ENCODE data around the gene TRPC4AP.

Gene TRPC4AP

GRCh38 chr20:35039846-35040489, 52.6 kb downstream of the TRPC4AP start:
- Histone ChIP-seq H3K4me3 (ENCODE audit: low read length) (no peak overlapping the region), H3K4me1 (ENCODE audit: control insufficient read depth, insufficient read depth, low read length) (no peaks in the 10 kb centered on the region), H3K9me3 (ENCODE audit: control insufficient read depth, insufficient read depth, low read length) (no peaks in the 10 kb centered on the region), H3K27me3 (ENCODE audit: control insufficient read depth, insufficient read depth, low read length) (no peaks in the 10 kb centered on the region), H3K36me3 (ENCODE audit: control insufficient read depth, insufficient read depth, low read length) (peaks cover 3% of the 10 kb centered on the region; the same call in 1 of the 2 replicates), H3K27ac (ENCODE audit: low read length) (no peak overlapping the region)
- no CpG with 5 or more reads among the region's 9 CpGs for WGBS (ENCODE audit: insufficient coverage, insufficient read length)
- no peak for DNase-seq (ENCODE audit: low read depth, low spot score)

- Histone ChIP-seq H3K27me3 (ENCODE audit: control insufficient read depth, insufficient read depth, low read length) (no peaks in the 10 kb centered on the region), H3K4me1 (ENCODE audit: control insufficient read depth, insufficient read depth, low read length) (no peaks in the 10 kb centered on the region), H3K27ac (ENCODE audit: low read length) (no peak overlapping the region), H3K4me3 (ENCODE audit: low read length) (no peak overlapping the region), H3K36me3 (ENCODE audit: control insufficient read depth, insufficient read depth, low read length) (peaks cover 8% of the 10 kb centered on the region; the same call in 1 of the 2 replicates), H3K9me3 (ENCODE audit: control insufficient read depth, insufficient read depth, low read length) (no peaks in the 10 kb centered on the region)
- DNase-seq (ENCODE audit: low read depth, low spot score) = no peak
- no CpG with 5 or more reads among the region's 1 CpG for WGBS (ENCODE audit: insufficient coverage, insufficient read length)
Measured at GRCh38 chr20:35039146-35039545, 53.5 kb downstream of the TRPC4AP start.

GRCh38 chr20:35034145-35034544, 58.5 kb downstream of the TRPC4AP start:
- Histone ChIP-seq H3K36me3 (ENCODE audit: control insufficient read depth, insufficient read depth, low read length) (peaks cover 14% of the 10 kb centered on the region; the same call in 1 of the 2 replicates), H3K27ac (ENCODE audit: low read length) (no peak overlapping the region), H3K4me3 (ENCODE audit: low read length) (no peak overlapping the region), H3K27me3 (ENCODE audit: control insufficient read depth, insufficient read depth, low read length) (no peaks in the 10 kb centered on the region), H3K4me1 (ENCODE audit: control insufficient read depth, insufficient read depth, low read length) (no peaks in the 10 kb centered on the region), H3K9me3 (ENCODE audit: control insufficient read depth, insufficient read depth, low read length) (no peaks in the 10 kb centered on the region)
- no peak for DNase-seq (ENCODE audit: low read depth, low spot score)
- WGBS (ENCODE audit: insufficient coverage, insufficient read length) = no CpG with 5 or more reads among the region's 4 CpGs

GRCh38 chr20:35030136-35030535, 62.5 kb downstream of the TRPC4AP start:
- Histone ChIP-seq H3K4me1 (ENCODE audit: control insufficient read depth, insufficient read depth, low read length) (no peaks in the 10 kb centered on the region), H3K36me3 (ENCODE audit: control insufficient read depth, insufficient read depth, low read length) (peaks cover 13% of the 10 kb centered on the region; the same call in 1 of the 2 replicates), H3K9me3 (ENCODE audit: control insufficient read depth, insufficient read depth, low read length) (no peaks in the 10 kb centered on the region), H3K27me3 (ENCODE audit: control insufficient read depth, insufficient read depth, low read length) (no peaks in the 10 kb centered on the region), H3K4me3 (ENCODE audit: low read length) (no peak overlapping the region), H3K27ac (ENCODE audit: low read length) (no peak overlapping the region)
- DNase-seq (ENCODE audit: low read depth, low spot score) = no peak
- WGBS (ENCODE audit: insufficient coverage, insufficient read length) = no CpG with 5 or more reads among the region's 4 CpGs

- Histone ChIP-seq H3K36me3 (ENCODE audit: control insufficient read depth, insufficient read depth, low read length) (no peaks in the 10 kb centered on the region; the same call in 1 of the 2 replicates), H3K4me3 (ENCODE audit: low read length) (no peak overlapping the region)
- WGBS (ENCODE audit: insufficient coverage, insufficient read length) = no CpG with 5 or more reads among the region's 2 CpGs
Measured at GRCh38 chr20:35027301-35027700, 65.3 kb downstream of the TRPC4AP start.

GRCh38 chr20:35025116-35025515, 67.5 kb downstream of the TRPC4AP start:
- no peak for DNase-seq (ENCODE audit: low read depth, low spot score)
- no peak overlapping the region for H3K4me3 ChIP-seq (ENCODE audit: low read length)
- H3K9me3 ChIP-seq (ENCODE audit: control insufficient read depth, insufficient read depth, low read length) = no peaks in the 10 kb centered on the region
- H3K27me3 ChIP-seq (ENCODE audit: control insufficient read depth, insufficient read depth, low read length) = no peaks in the 10 kb centered on the region
- peaks cover 9% of the 10 kb centered on the region for H3K36me3 ChIP-seq (ENCODE audit: control insufficient read depth, insufficient read depth, low read length)
- no peak overlapping the region for H3K27ac ChIP-seq (ENCODE audit: low read length)
- WGBS (ENCODE audit: insufficient coverage, insufficient read length) = no CpG with 5 or more reads among the region's 3 CpGs
- H3K4me1 ChIP-seq (ENCODE audit: control insufficient read depth, insufficient read depth, low read length) = no peaks in the 10 kb centered on the region

More at GRCh38 chr20:35027301-35027700, 65.3 kb downstream of the TRPC4AP start:
- no peak for DNase-seq (ENCODE audit: low read depth, low spot score)
- no peaks in the 10 kb centered on the region for H3K4me1 ChIP-seq (ENCODE audit: control insufficient read depth, insufficient read depth, low read length)
- no peak overlapping the region for H3K27ac ChIP-seq (ENCODE audit: low read length)
- H3K27me3 ChIP-seq (ENCODE audit: control insufficient read depth, insufficient read depth, low read length) = no peaks in the 10 kb centered on the region
- no peaks in the 10 kb centered on the region for H3K9me3 ChIP-seq (ENCODE audit: control insufficient read depth, insufficient read depth, low read length)

GRCh38 chr20:35023624-35024023, 69.0 kb downstream of the TRPC4AP start:
- WGBS (ENCODE audit: insufficient coverage, insufficient read length) = no CpG with 5 or more reads among the region's 7 CpGs
- DNase-seq (ENCODE audit: low read depth, low spot score) = no peak
- H3K36me3 ChIP-seq (ENCODE audit: control insufficient read depth, insufficient read depth, low read length) = peaks cover 14% of the 10 kb centered on the region

GRCh38 chr20:35021831-35022230, 70.8 kb downstream of the TRPC4AP start:
- H3K27ac ChIP-seq (ENCODE audit: low read length) = no peak overlapping the region
- DNase-seq (ENCODE audit: low read depth, low spot score) = no peak
- WGBS (ENCODE audit: insufficient coverage, insufficient read length) = no CpG with 5 or more reads among the region's 1 CpG
- no peaks in the 10 kb centered on the region for H3K9me3 ChIP-seq (ENCODE audit: control insufficient read depth, insufficient read depth, low read length)
- no peak overlapping the region for H3K4me3 ChIP-seq (ENCODE audit: low read length)
- H3K4me1 ChIP-seq (ENCODE audit: control insufficient read depth, insufficient read depth, low read length) = no peaks in the 10 kb centered on the region
- no peaks in the 10 kb centered on the region for H3K27me3 ChIP-seq (ENCODE audit: control insufficient read depth, insufficient read depth, low read length)
- H3K36me3 ChIP-seq (ENCODE audit: control insufficient read depth, insufficient read depth, low read length) = peaks cover 14% of the 10 kb centered on the region

More at GRCh38 chr20:35023624-35024023, 69.0 kb downstream of the TRPC4AP start:
- no peaks in the 10 kb centered on the region for H3K4me1 ChIP-seq (ENCODE audit: control insufficient read depth, insufficient read depth, low read length)
- no peaks in the 10 kb centered on the region for H3K9me3 ChIP-seq (ENCODE audit: control insufficient read depth, insufficient read depth, low read length)
- H3K27ac ChIP-seq (ENCODE audit: low read length) = no peak overlapping the region
- H3K27me3 ChIP-seq (ENCODE audit: control insufficient read depth, insufficient read depth, low read length) = no peaks in the 10 kb centered on the region
- no peak overlapping the region for H3K4me3 ChIP-seq (ENCODE audit: low read length)

- DNase-seq (ENCODE audit: low read depth, low spot score) = no peak
- no peaks in the 10 kb centered on the region for H3K4me1 ChIP-seq (ENCODE audit: control insufficient read depth, insufficient read depth, low read length)
- no peaks in the 10 kb centered on the region for H3K27me3 ChIP-seq (ENCODE audit: control insufficient read depth, insufficient read depth, low read length)
- H3K4me3 ChIP-seq (ENCODE audit: low read length) = no peak overlapping the region
- no CpG with 5 or more reads among the region's 12 CpGs for WGBS (ENCODE audit: insufficient coverage, insufficient read length)
- H3K27ac ChIP-seq (ENCODE audit: low read length) = no peak overlapping the region
- H3K9me3 ChIP-seq (ENCODE audit: control insufficient read depth, insufficient read depth, low read length) = no peaks in the 10 kb centered on the region
- H3K36me3 ChIP-seq (ENCODE audit: control insufficient read depth, insufficient read depth, low read length) = peaks cover 16% of the 10 kb centered on the region
Measured at GRCh38 chr20:35021063-35021462, 71.5 kb downstream of the TRPC4AP start.

- Histone ChIP-seq H3K9me3 (ENCODE audit: control insufficient read depth, insufficient read depth, low read length) (no peaks in the 10 kb centered on the region), H3K4me1 (ENCODE audit: control insufficient read depth, insufficient read depth, low read length) (no peaks in the 10 kb centered on the region), H3K4me3 (ENCODE audit: low read length) (no peak overlapping the region), H3K27me3 (ENCODE audit: control insufficient read depth, insufficient read depth, low read length) (no peaks in the 10 kb centered on the region), H3K36me3 (ENCODE audit: control insufficient read depth, insufficient read depth, low read length) (peaks cover 22% of the 10 kb centered on the region), H3K27ac (ENCODE audit: low read length) (no peak overlapping the region)
- no peak for DNase-seq (ENCODE audit: low read depth, low spot score)
- no CpG with 5 or more reads among the region's 8 CpGs for WGBS (ENCODE audit: insufficient coverage, insufficient read length)
Measured at GRCh38 chr20:35020108-35020928, 72.3 kb downstream of the TRPC4AP start.
